ENCODE results near the gene SPATA3. TPM values are rescaled to one million over a fixed set of nuclear protein-coding genes. Genes with fewer than 3 reads are reported as not detected.

Gene SPATA3
- total and polyA plus RNA-seq, 2 of the 13 experiments (the other 11 are each of a cell fraction or from before 2014, with no cell fraction given): not detected

DNA sequence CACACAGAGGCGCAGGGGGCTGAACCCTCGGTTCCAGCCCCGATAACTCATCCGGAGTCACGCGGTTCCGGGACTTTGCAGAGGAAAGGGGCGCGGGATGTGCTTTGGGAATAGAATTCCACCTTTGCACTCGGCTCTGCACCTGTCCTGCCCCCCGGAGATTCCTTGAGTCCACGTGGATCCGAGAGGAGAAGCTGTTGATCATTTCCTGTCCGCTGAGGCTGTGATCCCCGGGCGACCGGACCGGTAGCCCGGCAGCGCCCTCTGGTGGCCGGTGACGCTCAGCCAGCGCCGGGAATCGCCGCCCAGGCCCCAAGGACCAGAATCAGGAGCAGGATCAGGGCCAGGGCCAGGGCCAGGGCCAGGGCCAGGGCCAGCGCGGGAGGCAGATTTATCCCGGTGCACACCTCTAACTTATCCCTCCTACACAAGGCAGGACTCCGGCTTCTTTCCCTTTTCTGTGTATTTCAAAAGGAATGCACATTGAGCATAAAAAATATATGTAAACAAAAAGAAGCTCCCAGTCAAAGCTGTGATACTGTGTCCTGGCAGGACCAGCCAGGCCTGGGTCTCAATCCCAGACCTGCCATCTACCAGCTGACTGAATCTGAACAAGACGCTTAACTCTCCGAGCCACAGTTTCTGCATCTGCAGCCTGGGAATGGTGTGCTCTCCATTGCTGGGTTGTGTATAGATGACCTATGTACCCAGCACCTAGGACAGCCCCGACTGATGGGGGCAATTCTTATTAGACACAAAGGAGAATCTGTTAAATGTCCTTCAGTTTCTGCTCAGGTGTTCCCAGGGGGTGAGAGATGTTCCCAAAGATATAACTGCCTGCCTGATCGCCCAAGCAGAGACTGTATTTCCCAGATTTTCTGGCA is 8.5 kb upstream of the SPATA3 start (continued):
- TF ChIP-seq RFX5 (IDR thresholded peaks at IDR 0.05; ENCODE audit: low read depth, low read length): no peak
- TF ChIP-seq, protein P1, sequence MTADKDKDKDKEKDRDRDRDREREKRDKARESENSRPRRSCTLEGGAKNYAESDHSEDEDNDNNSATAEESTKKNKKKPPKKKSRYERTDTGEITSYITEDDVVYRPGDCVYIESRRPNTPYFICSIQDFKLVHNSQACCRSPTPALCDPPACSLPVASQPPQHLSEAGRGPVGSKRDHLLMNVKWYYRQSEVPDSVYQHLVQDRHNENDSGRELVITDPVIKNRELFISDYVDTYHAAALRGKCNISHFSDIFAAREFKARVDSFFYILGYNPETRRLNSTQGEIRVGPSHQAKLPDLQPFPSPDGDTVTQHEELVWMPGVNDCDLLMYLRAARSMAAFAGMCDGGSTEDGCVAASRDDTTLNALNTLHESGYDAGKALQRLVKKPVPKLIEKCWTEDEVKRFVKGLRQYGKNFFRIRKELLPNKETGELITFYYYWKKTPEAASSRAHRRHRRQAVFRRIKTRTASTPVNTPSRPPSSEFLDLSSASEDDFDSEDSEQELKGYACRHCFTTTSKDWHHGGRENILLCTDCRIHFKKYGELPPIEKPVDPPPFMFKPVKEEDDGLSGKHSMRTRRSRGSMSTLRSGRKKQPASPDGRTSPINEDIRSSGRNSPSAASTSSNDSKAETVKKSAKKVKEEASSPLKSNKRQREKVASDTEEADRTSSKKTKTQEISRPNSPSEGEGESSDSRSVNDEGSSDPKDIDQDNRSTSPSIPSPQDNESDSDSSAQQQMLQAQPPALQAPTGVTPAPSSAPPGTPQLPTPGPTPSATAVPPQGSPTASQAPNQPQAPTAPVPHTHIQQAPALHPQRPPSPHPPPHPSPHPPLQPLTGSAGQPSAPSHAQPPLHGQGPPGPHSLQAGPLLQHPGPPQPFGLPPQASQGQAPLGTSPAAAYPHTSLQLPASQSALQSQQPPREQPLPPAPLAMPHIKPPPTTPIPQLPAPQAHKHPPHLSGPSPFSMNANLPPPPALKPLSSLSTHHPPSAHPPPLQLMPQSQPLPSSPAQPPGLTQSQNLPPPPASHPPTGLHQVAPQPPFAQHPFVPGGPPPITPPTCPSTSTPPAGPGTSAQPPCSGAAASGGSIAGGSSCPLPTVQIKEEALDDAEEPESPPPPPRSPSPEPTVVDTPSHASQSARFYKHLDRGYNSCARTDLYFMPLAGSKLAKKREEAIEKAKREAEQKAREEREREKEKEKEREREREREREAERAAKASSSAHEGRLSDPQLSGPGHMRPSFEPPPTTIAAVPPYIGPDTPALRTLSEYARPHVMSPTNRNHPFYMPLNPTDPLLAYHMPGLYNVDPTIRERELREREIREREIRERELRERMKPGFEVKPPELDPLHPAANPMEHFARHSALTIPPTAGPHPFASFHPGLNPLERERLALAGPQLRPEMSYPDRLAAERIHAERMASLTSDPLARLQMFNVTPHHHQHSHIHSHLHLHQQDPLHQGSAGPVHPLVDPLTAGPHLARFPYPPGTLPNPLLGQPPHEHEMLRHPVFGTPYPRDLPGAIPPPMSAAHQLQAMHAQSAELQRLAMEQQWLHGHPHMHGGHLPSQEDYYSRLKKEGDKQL (CRISPR knock-in tag; IDR thresholded peaks at IDR 0.05; ENCODE audit: low read depth): no peak
- no peak for TF ChIP-seq ZKSCAN5 (CRISPR knock-in tag; IDR thresholded peaks at IDR 0.05)
- TF ChIP-seq, protein P2, sequence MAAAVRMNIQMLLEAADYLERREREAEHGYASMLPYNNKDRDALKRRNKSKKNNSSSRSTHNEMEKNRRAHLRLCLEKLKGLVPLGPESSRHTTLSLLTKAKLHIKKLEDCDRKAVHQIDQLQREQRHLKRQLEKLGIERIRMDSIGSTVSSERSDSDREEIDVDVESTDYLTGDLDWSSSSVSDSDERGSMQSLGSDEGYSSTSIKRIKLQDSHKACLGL (CRISPR knock-in tag; IDR thresholded peaks at IDR 0.05): peak; percentile 86
- no peak for TF ChIP-seq SMYD3 (CRISPR knock-in tag; IDR thresholded peaks at IDR 0.05)
- TF ChIP-seq MXI1 (IDR thresholded peaks at IDR 0.05; ENCODE audit: borderline replicate concordance, low read depth, low read length): peak; percentile 65; the same call in 1 of the 3 replicates
- peak; percentile 94 for TF ChIP-seq ZNF335 (CRISPR knock-in tag; IDR thresholded peaks at IDR 0.05)
- TF ChIP-seq TBL1XR1 (IDR thresholded peaks at IDR 0.05; ENCODE audit: borderline replicate concordance, low read length, partially characterized antibody): peak; percentile 31
- no peak for TF ChIP-seq SOX13 (IDR thresholded peaks at IDR 0.05)
- no peak; a peak in 2 of 4 replicates for TF ChIP-seq SOX13 (CRISPR knock-in tag; conservative IDR thresholded peaks at IDR 0.05 in 1 of 2, IDR thresholded peaks at IDR 0.05 in 1 of 2)
- TF ChIP-seq TRIM24 (CRISPR knock-in tag; IDR thresholded peaks at IDR 0.05): no peak
- peak; percentile 71 for TF ChIP-seq ZNF772 (CRISPR knock-in tag; IDR thresholded peaks at IDR 0.05)
- TF ChIP-seq ZNF746 (CRISPR knock-in tag; IDR thresholded peaks at IDR 0.05): no peak
- TF ChIP-seq ZFX (CRISPR knock-in tag; IDR thresholded peaks at IDR 0.05; ENCODE audit: low read depth): peak; percentile 77
- TF ChIP-seq, protein P3, sequence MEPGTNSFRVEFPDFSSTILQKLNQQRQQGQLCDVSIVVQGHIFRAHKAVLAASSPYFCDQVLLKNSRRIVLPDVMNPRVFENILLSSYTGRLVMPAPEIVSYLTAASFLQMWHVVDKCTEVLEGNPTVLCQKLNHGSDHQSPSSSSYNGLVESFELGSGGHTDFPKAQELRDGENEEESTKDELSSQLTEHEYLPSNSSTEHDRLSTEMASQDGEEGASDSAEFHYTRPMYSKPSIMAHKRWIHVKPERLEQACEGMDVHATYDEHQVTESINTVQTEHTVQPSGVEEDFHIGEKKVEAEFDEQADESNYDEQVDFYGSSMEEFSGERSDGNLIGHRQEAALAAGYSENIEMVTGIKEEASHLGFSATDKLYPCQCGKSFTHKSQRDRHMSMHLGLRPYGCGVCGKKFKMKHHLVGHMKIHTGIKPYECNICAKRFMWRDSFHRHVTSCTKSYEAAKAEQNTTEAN (CRISPR knock-in tag; conservative IDR thresholded peaks at IDR 0.05): no peak
- TF ChIP-seq ZNF841 (CRISPR knock-in tag; IDR thresholded peaks at IDR 0.05; ENCODE audit: borderline replicate concordance): no peak
- TF ChIP-seq, protein P4, sequence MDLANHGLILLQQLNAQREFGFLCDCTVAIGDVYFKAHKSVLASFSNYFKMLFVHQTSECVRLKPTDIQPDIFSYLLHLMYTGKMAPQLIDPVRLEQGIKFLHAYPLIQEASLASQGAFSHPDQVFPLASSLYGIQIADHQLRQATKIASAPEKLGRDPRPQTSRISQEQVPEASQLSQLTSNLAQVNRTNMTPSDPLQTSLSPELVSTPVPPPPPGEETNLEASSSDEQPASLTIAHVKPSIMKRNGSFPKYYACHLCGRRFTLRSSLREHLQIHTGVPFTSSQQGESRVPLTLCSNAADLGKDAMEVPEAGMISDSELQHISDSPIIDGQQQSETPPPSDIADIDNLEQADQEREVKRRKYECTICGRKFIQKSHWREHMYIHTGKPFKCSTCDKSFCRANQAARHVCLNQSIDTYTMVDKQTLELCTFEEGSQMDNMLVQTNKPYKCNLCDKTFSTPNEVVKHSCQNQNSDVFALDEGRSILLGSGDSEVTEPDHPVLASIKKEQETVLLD (CRISPR knock-in tag; IDR thresholded peaks at IDR 0.05; ENCODE audit: low read depth): no peak
- TF ChIP-seq, protein P5, sequence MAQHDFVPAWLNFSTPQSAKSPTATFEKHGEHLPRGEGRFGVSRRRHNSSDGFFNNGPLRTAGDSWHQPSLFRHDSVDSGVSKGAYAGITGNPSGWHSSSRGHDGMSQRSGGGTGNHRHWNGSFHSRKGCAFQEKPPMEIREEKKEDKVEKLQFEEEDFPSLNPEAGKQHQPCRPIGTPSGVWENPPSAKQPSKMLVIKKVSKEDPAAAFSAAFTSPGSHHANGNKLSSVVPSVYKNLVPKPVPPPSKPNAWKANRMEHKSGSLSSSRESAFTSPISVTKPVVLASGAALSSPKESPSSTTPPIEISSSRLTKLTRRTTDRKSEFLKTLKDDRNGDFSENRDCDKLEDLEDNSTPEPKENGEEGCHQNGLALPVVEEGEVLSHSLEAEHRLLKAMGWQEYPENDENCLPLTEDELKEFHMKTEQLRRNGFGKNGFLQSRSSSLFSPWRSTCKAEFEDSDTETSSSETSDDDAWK (CRISPR knock-in tag; IDR thresholded peaks at IDR 0.05): no peak
